ENCODE results near the gene C6orf89.
A peak's percentile ranks its signal among the peaks of the same experiment; 100 is the strongest.
"Not testable (repeated sequence)": the region's sequence is repeated elsewhere in the genome, so short reads cannot be mapped to it uniquely, and the experiment has no call there.

Gene C6orf89

GRCh38 chr6:36888115-36888643, 2.4 kb downstream of the C6orf89 start:
- DNase-seq (ENCODE audit: low read depth) = no peak

DNA sequence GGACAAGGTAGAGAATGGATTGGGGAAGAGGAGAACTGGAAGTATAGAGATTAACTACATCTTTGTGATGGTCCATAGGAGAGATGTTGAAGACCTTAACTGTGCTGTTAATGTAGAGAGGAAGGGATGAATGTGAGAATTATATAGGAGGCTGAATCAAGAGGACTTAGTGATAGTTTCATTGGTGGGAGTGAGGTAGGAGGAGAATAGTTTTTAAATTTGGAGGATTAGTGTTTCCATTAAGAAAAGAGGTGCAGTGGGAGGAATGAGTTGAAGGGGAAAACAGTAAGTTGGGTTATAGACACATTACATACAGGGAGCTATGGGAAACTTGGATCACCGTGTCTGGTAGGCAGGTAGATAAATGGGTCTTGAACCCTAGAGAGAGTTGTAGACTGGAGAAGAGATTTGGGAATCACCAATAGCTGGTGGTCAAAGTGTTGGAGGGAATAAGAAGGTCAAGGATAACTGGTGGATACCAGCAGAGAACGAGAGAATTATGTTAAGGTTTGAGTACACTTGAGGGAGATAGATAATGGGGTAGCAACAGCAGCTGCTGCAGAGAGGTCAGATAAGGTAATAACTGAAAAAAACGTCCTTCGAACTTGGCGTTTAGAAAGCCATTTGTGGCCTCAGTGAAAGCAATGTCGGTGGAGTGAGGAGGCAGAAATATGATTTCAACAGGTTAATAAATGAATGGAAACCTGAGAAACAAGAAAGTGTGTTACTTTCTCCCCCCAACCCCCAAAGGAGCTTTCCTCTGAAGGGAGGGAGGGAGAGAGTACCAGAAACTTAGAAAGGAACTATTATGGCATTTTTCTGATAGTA, 3.1 kb downstream of the C6orf89 start:
- no peak for DNase-seq (ENCODE audit: low read depth)

DNA sequence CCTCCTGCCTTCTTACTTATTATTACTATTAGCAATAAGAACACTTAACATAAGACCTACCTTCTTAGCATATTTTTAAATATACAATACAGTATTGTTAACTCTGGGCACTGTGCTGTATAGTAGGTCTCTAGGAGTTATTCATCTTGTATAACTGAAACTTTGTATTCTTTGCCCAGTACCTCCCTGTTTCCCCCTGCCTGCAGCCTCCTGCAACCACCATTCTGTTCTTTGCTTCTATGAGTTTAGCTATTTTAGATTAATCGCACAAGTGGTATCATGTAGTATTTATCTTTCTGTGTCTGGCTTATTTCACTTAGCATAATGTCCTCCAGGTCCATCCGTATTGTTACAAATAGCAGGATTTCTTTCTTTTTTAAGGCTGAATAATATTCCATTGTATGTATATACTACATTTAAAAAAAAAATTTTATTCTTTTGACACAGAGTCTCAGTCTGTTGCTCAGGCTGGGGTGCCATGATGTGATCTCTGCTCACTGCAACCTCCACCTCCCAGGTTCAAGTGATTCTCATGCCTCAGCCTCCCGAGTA, 4.4 kb downstream of the C6orf89 start:
- DNase-seq (ENCODE audit: low read depth) = no peak

DNA sequence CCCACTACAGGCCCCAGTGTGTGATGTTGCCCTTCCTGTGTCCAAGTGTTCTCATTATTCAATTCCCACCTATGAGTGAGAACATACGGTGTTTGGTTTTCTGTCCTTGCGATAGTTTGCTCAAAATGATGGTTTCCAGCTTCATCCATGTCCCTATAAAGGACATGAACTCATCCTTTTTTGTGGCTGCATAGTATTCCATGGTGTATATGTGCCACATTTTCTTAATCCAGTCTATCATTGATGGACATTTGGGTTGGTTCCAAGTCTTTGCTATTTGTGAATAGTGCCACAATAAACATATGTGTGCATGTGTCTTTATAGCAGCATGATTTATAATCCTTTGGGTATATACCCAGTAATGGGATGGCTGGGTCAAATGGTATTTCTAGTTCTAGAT, 5.4 kb downstream of the C6orf89 start:
- not testable (repeated sequence) for DNase-seq (ENCODE audit: low read depth)

DNA sequence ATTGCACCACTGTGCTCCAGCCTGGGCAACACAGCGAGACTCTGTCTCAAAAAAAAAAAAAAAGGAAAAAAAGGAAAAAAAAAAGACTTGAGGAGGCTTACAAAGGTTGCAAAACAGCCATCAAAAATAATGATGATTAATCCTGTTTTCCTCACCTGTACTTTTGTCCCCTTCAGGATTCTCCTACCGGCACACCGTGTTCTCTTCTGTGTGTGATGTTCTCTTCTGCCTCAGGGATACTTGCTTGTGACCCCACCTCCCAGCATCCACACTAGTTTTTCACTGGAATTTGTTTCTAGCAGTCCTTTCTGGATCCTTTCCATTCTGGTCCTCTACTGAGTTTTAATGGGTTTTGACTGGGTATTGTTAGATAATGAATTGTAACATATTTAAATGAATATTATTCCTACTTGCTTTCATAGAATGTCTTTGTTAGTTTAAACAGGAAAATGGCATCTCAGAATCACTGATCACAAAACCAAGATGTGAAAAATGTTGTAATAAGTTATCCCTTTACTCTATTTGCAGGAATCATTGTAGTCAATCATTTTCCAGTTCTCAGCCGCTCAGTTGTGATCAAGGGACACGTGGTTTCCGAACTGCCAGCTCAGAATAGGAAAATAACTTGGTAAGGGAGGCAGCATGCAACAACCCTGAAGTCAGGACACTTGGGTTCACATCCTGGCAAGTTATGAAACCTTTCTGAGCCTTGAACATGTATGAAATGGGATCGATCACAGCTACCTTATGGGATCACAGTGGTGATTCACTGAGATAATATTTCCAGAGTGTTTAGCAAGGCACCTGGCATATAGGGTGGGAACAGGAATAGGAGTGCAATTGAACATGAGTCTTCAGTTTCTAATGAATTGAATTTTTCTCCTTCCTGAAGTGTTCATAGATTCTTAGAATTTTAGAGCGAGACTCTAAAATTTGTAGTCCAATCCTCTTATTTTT, 8.5 kb downstream of the C6orf89 start:
- DNase-seq (ENCODE audit: low read depth) = no peak

- DNase-seq (ENCODE audit: low read depth) = no peak
Observed at GRCh38 chr6:36897609-36898008, 11.9 kb downstream of the C6orf89 start.

GRCh38 chr6:36904114-36904513, 18.4 kb downstream of the C6orf89 start:
- DNase-seq (ENCODE audit: low read depth) = no peak

- DNase-seq (ENCODE audit: low read depth) = no peak
Observed at GRCh38 chr6:36904851-36905393, 19.2 kb downstream of the C6orf89 start.

GRCh38 chr6:36906539-36907325, 21.0 kb downstream of the C6orf89 start:
- DNase-seq (ENCODE audit: low read depth) = no peak

GRCh38 chr6:36907781-36908180, 22.0 kb downstream of the C6orf89 start:
- no peak for DNase-seq (ENCODE audit: low read depth)

DNA sequence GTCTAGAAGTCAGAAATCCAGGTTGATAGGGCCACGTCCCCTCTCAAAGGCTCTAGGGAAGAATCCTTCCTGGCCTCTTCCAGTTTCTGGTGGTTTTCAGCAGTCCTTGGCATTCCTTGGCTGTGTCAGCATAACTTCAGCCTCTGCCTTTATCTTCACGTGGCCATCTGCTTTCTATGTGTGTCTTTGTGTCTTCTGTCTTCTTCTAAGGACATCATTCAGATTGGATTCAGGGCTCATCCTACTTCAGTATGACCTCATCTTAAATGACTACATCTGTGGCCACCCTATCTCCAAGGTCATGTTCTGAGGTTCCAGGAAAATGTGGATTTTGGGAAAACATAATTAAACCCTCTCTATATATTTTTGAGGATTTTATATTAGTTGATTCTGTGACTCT, 23.0 kb downstream of the C6orf89 start:
- no peak for DNase-seq (ENCODE audit: low read depth)

GRCh38 chr6:36912030-36912454, 26.3 kb downstream of the C6orf89 start:
- DNase-seq (ENCODE audit: low read depth) = no peak

DNA sequence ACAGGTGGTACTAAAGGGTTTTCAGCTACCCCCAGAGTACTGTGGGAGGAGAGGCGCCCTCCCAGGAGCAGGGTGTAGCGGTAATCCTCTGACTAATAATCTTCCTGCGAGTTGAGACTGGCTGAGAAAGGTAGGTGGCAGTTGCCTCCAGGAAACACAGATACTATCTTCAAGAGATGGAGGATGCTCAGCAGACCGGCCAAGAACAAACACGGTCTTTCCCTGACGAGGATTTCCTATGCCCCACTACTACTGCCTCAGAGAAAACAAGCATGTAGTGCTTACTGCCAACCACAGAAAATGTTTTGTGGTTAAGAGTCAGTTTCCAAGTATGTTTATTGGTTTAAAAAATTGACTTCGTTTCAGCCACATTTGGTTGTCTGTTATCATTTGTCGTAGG, 26.8 kb downstream of the C6orf89 start:
- DNase-seq (ENCODE audit: low read depth) = peak; percentile 43

DNA sequence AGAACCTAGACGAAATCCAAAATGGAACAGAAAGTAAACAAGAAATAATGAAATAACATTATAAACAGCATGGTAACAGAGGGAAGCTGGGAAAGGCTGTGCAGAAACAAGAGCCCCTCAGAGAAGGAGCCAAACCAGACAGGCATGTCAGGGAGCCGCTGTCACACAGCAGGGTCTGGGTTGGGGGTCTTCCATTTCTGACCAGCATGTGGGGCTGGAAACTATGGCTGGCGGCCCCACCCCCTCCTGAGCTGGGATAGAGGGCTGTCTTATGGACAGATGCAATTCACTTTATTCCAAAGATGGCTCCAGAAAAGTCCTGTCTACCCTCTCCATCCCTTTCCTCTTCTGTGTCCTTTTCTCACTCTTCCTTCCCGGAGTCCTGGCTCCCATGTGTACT, 27.3 kb downstream of the C6orf89 start:
- no peak for DNase-seq (ENCODE audit: low read depth)

- DNase-seq (ENCODE audit: low read depth) = no peak
Observed at GRCh38 chr6:36914227-36914794, 28.6 kb downstream of the C6orf89 start.

- DNase-seq (ENCODE audit: low read depth) = no peak
Observed at GRCh38 chr6:36915599-36915998, 29.8 kb downstream of the C6orf89 start.

DNA sequence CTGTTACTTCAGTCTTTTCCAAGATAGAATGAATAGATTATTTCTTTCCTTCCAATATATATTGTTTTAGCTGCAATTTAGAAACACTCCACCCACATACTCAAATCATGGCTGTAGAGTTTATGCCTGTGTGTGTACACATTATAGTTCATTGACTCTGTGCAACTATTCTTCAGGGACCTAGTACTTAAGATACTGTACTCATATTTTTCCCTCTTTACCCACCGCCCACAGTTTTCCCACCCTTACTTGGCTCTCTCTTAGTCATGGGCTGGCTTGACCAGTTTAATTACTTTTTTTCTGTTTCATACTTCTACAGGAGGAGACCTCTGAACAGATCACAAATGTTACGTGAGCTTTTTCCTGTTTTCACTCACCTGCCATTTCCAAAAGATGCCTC, 30.4 kb downstream of the C6orf89 start:
- DNase-seq (ENCODE audit: low read depth) = no peak

DNA sequence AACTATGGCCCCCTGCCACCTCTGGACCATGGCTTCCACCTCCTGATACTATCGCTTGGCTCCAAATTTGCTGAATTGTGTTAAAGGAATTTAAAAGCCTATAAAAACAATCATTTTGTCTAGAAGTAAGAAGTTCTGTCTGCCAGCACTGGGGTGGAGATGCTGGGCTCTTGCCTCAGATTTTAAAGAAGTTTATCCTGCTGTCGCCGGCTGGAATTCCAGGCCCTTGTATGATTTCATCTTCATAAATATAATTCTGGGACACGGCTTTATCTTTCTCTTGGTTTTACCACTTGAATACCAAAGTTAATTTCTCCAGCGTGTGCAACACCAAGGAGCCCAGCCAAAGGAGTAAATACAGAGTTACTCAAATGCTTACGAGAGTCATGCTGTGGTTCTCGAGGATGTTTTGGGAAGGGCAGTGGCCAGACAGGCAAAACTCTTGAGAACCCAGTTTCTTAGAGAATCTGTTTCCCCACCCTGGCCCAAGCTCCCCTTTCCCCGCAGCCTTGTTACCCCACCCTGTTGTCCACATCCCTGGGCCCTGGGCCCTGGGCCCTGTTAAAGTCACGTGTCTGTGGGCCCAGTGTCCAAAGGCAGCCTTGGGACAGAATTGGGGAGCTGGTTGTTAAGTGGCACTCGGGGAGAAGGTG, 31.9 kb downstream of the C6orf89 start:
- no peak for DNase-seq (ENCODE audit: low read depth)

- DNase-seq (ENCODE audit: low read depth) = no peak
Observed at GRCh38 chr6:36920049-36920448, 34.3 kb downstream of the C6orf89 start.

DNA sequence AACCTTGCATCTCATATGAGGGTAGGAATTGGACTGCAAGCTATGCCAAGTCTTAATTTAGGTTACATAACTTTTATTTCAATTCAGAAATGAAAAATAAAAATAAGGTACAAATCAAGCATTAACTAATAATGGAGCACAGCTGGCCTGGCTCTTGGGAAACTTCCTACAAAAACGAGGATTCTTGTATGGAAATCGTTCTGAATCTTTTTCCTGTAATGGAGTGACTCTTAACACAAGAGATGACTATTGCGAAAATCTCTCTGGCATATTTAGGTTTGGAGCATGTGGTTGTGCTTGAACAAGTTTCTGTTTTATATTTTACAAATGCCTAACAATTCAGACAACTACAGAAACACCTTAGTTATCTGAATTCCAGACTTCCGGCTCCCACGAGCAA, 34.8 kb downstream of the C6orf89 start:
- no peak for DNase-seq (ENCODE audit: low read depth)

Data from T follicular helper cell (primary cell).